Activated CD8-positive, alpha-beta memory T cell treated with anti-CD3 and anti-CD28 coated beads for 4 hours (primary cell): Measurements from ENCODE around the gene CMC1.
A peak's percentile ranks its signal among the peaks of the same experiment; 100 is the strongest.
"Not testable (repeated sequence)": the region's sequence is repeated elsewhere in the genome, so short reads cannot be mapped to it uniquely, and the experiment has no call there.

Experiments used
- DNase-seq, 2 donors: peaks; one replicate each; pipeline ENCODE4 v3.0.0-alpha.2; 2020; ENCODE audit warnings: low read depth in 2 of 2

CMC1 gene

GRCh38 chr3:28241221-28242160 is at the start of gene CMC1:
TSS of gene CMC1 (plus strand) at chr3:28241619. CDS start at chr3:28241794, 175 bp downstream.
- DNase-seq = peak; percentile 80 to 86

GRCh38 chr3:28198161-28198560 is 43.3 kb upstream of the CMC1 start:
- no peak for DNase-seq

- no peak for DNase-seq
Observed at GRCh38 chr3:28198974-28199373, 42.4 kb upstream of the CMC1 start.

GRCh38 chr3:28199643-28200042 is 41.8 kb upstream of the CMC1 start:
- DNase-seq = not testable (repeated sequence)

- not testable (repeated sequence) for DNase-seq
Observed at GRCh38 chr3:28200366-28200848, 41.0 kb upstream of the CMC1 start.

- DNase-seq = no peak
Observed at GRCh38 chr3:28206479-28206878, 34.9 kb upstream of the CMC1 start.

GRCh38 chr3:28207000-28207733 is 34.3 kb upstream of the CMC1 start:
- no peak for DNase-seq

GRCh38 chr3:28210968-28211713 is 30.3 kb upstream of the CMC1 start:
- no peak for DNase-seq

GRCh38 chr3:28212681-28213080 is 28.7 kb upstream of the CMC1 start:
- DNase-seq = no peak

- no peak for DNase-seq
Observed at GRCh38 chr3:28215407-28215806, 26.0 kb upstream of the CMC1 start.

- no peak for DNase-seq
Observed at GRCh38 chr3:28218071-28218916, 23.1 kb upstream of the CMC1 start.

- DNase-seq = no peak
Observed at GRCh38 chr3:28218917-28219198, 22.6 kb upstream of the CMC1 start.

- DNase-seq = peak in 1 of 2 donors; percentile 20
Observed at GRCh38 chr3:28224430-28224829, 17.0 kb upstream of the CMC1 start.

- DNase-seq = no peak
Observed at GRCh38 chr3:28226020-28226419, 15.4 kb upstream of the CMC1 start.

GRCh38 chr3:28228623-28229022 is 12.8 kb upstream of the CMC1 start:
- no peak for DNase-seq

- no peak for DNase-seq
Observed at GRCh38 chr3:28232659-28233058, 8.8 kb upstream of the CMC1 start.

GRCh38 chr3:28234454-28234853 is 7.0 kb upstream of the CMC1 start:
- DNase-seq = no peak

- DNase-seq = no peak
Observed at GRCh38 chr3:28239108-28239507, 2.3 kb upstream of the CMC1 start.

- no peak for DNase-seq
Observed at GRCh38 chr3:28240441-28240840, 978 bp upstream of the CMC1 start.

- DNase-seq = no peak
Observed at GRCh38 chr3:28242519-28242918, 1.1 kb downstream of the CMC1 start.

- DNase-seq = no peak
Observed at GRCh38 chr3:28243424-28244106, 2.1 kb downstream of the CMC1 start.
